Peyer's patch (tissue), 4 donors: ENCODE results near the gene APC2. TPM values are rescaled to one million over a fixed set of nuclear protein-coding genes. Genes with fewer than 3 reads are reported as not detected.

ENCODE experiments used
- DNase-seq, 3 donors: peaks; one replicate each; pipeline ENCODE4 v3.0.0-alpha.2; 2017 to 2019
- H3K27ac ChIP-seq, 4 donors: fragments of 200-600 bp; sonication (generic); one replicate each; pipeline ENCODE4 v1.5.1; 2016 to 2019
- H3K27me3 ChIP-seq, 2 donors: fragments of 200-600 bp; sonication (generic); one replicate each; pipeline ENCODE4 v1.5.1; 2019
- H3K36me3 ChIP-seq, 3 donors: fragments of 200-600 bp; sonication (generic); one replicate each; pipeline ENCODE4 v1.5.1; 2016 to 2019
- H3K4me1 ChIP-seq, 4 donors: fragments of 200-600 bp; sonication (generic); one replicate each; pipeline ENCODE4 v1.5.1; 2016 to 2019
- H3K4me3 ChIP-seq, 4 donors: fragments of 200-600 bp; sonication (generic); 1 replicate in 3 of 4; 2 replicates in 1 of 4; pipeline ENCODE4 v1.5.1; 2016 to 2019; ENCODE audit warnings: mild to moderate bottlenecking in 1 of 4
- H3K9me3 ChIP-seq, 4 donors: fragments of 200-600 bp; sonication (generic); one replicate each; pipeline ENCODE4 v1.5.1; 2016 to 2019; ENCODE audit warnings: mild to moderate bottlenecking in 1 of 4
- CTCF ChIP-seq, 6 experiments: fragments of 450-650 bp in 4 of 6; fragments of 200-600 bp in 2 of 6; sonication (generic) in 1 of 6; IDR thresholded peaks; one replicate each; pipeline ENCODE4 v1.5.1; 2017 to 2019; ENCODE audit warnings: antibody characterized with exemption in 6 of 6, mild to moderate bottlenecking in 3 of 6, moderate library complexity in 1 of 6
- POLR2A ChIP-seq, 2 donors: fragments of 450-650 bp; IDR thresholded peaks; one replicate each; pipeline ENCODE4 v1.5.1; 2017; ENCODE audit warnings: antibody characterized with exemption in 2 of 2, mild to moderate bottlenecking in 2 of 2, moderate library complexity in 2 of 2
- total RNA-seq, 4 donors: library from RNA; depleted of rRNA; stranded (reverse); fragments of >200 nt; gene quantifications; one replicate each; pipeline ENCODE4 v1.1.0, GENCODE V29; 2016

Gene APC2
- total RNA-seq, 4 donors from 2014 or later = 0.18 to 0.76 (median 0.27) TPM; not detected in 1

DNA sequence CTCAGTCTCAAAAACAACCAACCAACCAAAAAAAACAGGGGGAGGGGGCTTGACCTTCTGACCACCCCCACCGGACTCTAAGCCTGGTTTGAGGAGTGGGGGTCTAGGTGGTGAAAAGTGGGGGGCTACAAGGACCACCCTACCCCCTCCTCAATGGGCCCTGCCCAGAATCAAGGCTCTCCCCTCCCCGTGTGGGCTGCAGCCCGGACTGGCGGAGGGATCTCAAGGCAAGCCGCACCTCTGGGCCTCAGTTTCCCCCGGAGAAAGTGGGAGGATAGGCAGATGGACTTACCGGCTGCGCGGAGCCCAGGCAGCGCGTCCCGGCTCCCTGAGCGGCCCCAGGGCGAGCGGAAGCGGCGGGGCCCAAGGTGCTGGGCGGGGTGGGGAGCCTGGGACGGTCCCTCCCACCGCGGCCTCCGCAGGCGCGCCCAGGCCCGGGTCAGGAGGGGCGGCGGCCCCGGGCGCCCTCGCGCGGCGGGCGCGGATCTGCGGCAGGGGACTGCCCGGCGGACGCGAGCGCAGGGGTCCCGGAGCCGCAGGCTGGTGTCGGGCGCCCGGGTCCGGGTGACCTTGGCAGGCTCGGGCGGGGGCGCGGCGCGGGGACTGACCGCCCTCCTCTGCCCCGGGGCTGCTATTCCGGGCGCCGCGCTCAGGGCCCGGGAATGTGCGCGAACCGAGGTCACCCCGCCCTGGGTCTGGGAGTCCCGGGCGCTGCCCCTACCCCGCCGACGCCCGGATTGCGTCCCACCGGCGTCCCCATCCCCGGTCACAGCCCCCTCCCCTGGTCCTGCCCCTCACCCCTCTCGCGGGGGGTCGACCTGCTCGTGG is 63.0 kb downstream of the APC2 start, which contains the start of gene ADAMTSL5:
Gene ADAMTSL5 (minus strand): TSS at position 349 of the 828 bp plus-strand sequence. CDS start 2,076 bp downstream, outside the sequence.
- Histone ChIP-seq H3K4me1 (peaks cover 0 to 41% (median 7%) of the 10 kb centered on the region in 4 donors), H3K36me3 (no peaks in the 10 kb centered on the region), H3K27ac (peak within 1 kb of the TSS; percentile 25 to 88 (median 72)), H3K27me3 (peaks cover 0 to 12% of the 10 kb centered on the region in 2 donors), H3K9me3 (peaks cover 0 to 8% (median 0%) of the 10 kb centered on the region in 4 donors), H3K4me3 (peak within 1 kb of the TSS; percentile 36 to 93 (median 66))
- peak; percentile 42 to 88 (median 86) for DNase-seq
- TF ChIP-seq CTCF (IDR thresholded peaks at IDR 0.05) (peak in 3 of 6 experiments; percentile 52 to 71 (median 53)), POLR2A (IDR thresholded peaks at IDR 0.05) (peak; percentile 68 to 77)

DNA sequence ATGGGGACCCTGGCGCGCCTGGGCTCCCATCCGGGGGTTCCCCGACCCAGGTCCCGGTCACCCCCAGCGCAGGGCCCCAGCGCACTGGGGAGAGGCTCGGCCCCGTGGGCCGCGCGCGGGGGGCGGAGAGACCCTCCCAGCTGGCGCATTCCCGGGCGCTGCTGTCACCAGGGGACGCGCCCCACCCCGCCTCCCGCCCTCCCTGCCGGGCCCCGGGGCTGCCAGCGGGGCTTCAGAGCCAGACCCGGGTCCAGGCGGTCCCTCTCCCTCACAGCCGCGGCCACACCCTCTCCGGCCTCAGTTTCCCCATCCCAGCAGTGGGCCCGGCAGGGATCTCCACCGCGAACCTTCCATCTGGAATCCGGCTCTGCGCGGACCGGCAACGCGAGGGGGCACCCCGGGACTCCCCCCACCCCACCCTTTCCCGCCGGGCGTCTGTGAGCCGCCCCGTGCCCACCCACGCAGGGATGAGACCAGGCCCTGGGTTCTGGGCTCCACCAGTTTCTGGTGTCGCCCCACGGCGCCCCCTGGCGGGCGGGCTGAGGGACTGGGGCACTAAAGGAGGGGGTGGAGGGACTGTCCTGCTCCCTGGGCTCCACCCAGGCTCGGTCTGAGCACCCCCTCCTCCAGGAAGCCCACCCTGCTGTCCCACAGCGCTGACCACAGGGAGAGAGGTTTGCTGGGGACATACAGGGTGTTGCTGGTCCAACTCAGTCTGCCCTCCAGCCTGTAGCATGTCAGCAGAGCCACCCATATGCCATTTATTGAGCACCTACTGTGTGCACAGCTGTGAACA is 63.8 kb downstream of the APC2 start:
- peak in 2 of 3 donors; percentile 75 to 79 for DNase-seq
- H3K27me3 ChIP-seq = peaks cover 0 to 12% of the 10 kb centered on the region in 2 donors
- H3K36me3 ChIP-seq = no peaks in the 10 kb centered on the region
- TF ChIP-seq CTCF (IDR thresholded peaks at IDR 0.05) (peak; percentile 20 to 83 (median 72)), POLR2A (IDR thresholded peaks at IDR 0.05) (no peak)
- peaks cover 0 to 36% (median 7%) of the 10 kb centered on the region in 4 donors for H3K4me1 ChIP-seq
- peak overlapping the region; percentile 36 to 93 (median 66) for H3K4me3 ChIP-seq
- peak overlapping the region; percentile 25 to 88 (median 72) for H3K27ac ChIP-seq
- H3K9me3 ChIP-seq = peaks cover 0 to 2% (median 0%) of the 10 kb centered on the region in 4 donors

GRCh38 chr19:1514295-1514661 is 64.4 kb downstream of the APC2 start:
- Histone ChIP-seq H3K36me3 (no peaks in the 10 kb centered on the region), H3K4me1 (peaks cover 0 to 36% (median 7%) of the 10 kb centered on the region in 4 donors), H3K4me3 (no peak overlapping the region), H3K27me3 (peaks cover 0 to 12% of the 10 kb centered on the region in 2 donors), H3K27ac (no peak overlapping the region), H3K9me3 (no peaks in the 10 kb centered on the region)
- TF ChIP-seq CTCF (IDR thresholded peaks at IDR 0.05) (no peak), POLR2A (IDR thresholded peaks at IDR 0.05) (no peak)
- no peak for DNase-seq

DNA sequence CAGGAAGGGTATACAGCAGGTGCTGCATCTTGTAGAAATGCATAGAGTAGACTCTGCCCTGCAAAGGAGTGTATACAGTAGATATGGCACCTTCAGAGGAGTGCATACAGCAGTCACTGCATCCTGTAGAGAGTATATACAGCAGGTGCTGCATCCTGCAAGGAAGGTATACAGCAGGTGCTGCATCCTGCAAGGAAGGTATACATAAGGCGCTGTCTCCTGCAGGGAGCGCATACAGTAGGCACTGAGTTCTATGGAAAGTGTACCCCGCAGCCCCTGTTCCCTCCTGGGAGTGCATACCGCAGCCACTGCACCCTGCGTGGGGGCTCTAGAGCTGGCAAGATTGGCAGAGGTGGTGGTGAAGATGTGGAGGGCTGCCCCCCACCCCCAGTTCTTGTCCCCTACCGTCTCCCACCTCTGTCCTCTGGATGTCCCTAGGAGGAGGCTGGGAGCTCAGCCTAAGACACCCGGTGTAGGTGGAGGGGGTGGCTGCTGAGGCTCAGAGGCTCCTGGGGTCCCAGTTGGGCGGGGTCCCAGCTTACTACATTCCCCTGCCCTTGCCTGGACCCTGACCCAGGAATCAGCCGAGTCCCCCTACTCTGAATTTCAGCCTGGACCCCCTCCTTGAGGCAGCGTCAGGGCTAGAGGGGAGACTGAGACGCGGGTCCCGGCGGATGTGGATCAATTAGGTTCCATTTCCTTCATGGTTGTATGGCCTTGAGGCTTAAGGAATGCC is 65.2 kb downstream of the APC2 start:
- H3K36me3 ChIP-seq = no peaks in the 10 kb centered on the region

More for the DNA sequence above, 65.2 kb downstream of the APC2 start:
- no peak for TF ChIP-seq POLR2A (IDR thresholded peaks at IDR 0.05)
- TF ChIP-seq CTCF (IDR thresholded peaks at IDR 0.05) = no peak
- Histone ChIP-seq H3K27me3 (peaks cover 0 to 12% of the 10 kb centered on the region in 2 donors), H3K9me3 (no peaks in the 10 kb centered on the region), H3K4me1 (peaks cover 0 to 32% (median 7%) of the 10 kb centered on the region in 4 donors), H3K27ac (no peak overlapping the region), H3K4me3 (no peak overlapping the region)
- no peak for DNase-seq
